ENCODE results near the gene UBE2V1. TPM values are rescaled to one million over a fixed set of nuclear protein-coding genes. Genes with fewer than 3 reads are reported as not detected.

UBE2V1 gene
- total RNA-seq, 2 experiments from 2014 or later: 124 to 137 TPM

DNA sequence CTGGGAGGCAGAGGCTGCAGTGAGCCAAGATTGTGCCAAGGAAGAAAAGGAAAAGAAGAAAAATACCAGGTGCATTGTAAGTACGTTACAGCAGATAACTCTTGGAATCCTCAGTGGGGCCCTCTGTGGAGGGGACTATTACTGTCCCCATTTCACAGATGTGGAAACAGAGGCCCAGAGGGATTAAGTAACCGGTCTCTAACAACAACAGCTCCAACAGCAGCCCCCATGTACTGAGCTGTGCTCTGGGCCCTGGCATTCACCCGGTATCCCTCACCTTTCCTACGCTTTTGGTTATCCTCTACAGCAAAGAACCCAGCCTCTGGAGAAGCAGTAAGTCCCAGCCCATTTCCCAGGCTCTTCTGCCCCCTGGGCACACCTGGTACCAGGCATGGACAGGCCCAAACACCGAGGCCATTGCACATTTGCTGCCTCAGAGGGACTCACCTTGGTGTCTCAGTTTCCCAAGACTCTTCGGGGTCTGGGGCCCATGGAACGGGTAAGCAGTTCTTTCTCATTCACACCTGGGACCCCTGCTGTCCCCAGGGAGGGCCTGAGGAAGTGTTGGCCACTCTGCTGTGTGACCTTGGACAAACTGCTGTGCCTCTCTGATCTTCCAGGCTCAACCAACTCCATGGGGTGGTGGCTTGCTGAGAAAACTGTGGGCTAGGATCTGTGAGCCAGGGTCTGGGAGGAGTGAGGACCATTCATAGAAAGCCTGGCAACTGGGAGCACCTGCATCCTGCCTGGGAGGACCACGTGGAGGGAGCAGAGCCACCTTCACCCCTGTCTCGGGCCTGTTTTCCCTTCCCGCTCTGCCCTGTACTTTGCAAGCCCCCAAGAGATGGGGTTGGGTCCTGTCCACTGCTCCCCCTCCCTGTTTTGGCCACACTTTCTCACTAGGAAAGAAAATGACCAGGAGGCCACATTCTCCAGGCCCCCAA lies 70.3 kb downstream of the UBE2V1 start:
- Mint-ChIP-seq H3K36me3 (ENCODE audit: low read depth) (no peaks in the 10 kb centered on the region), H3K27me3 (ENCODE audit: low read depth) (peaks cover 5% of the 10 kb centered on the region), H3K4me1 (ENCODE audit: low read depth) (no peaks in the 10 kb centered on the region), H3K4me3 (no peak overlapping the region), H3K9me3 (peaks cover 2% of the 10 kb centered on the region), H3K27ac (no peak overlapping the region)
- no peak for DNase-seq
- intact Hi-C loops (cut with micrococcal nuclease): no loop called here
- CTCF ChIA-PET: interaction anchor here (0.6 kb wide), 1 partner anchor 546 kb away, joined by 4 read pairs; no protein-coding TSS in a partner anchor

DNA sequence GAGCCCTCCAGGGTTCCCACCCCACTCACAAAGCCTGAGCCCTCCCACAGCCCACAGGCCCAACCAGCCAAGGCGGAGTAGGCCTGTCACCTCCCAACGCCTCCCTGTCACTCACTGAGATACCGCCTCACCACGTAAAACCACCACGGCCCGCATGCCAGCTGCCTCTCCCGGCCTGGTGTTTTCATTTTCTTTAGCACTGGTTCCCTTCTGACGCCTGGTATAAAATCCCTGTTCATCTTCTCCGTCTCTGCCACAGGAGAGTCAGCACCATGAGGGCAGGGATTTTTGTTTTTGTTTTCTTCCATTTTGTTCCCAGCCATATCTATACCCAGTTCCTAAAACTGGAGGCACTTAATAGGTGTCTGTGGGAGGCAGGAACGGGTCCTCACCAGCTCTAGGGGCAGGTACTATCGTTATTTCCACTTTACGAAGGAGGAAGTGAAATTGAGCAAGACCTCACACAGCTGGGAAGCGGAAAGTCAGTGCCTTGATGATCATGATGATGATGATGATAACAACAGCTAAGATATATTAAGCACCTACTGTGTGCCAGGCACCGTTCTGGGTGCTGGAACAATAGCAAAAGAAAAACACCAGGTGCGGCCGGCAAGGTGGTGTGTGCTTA lies 71.6 kb downstream of the UBE2V1 start:
- intact Hi-C loops (cut with micrococcal nuclease): no loop called here
- H3K4me3 Mint-ChIP-seq: no peak overlapping the region
- H3K4me1 Mint-ChIP-seq (ENCODE audit: low read depth): no peaks in the 10 kb centered on the region
- H3K9me3 Mint-ChIP-seq: peaks cover 2% of the 10 kb centered on the region
- CTCF ChIA-PET: interaction anchor here (0.6 to 1.0 kb wide), 3 partner anchors 19 to 62 kb away, joined by 3 to 4 read pairs (median 4); no protein-coding TSS in a partner anchor
- H3K36me3 Mint-ChIP-seq (ENCODE audit: low read depth): no peaks in the 10 kb centered on the region
- peaks cover 3% of the 10 kb centered on the region for H3K27me3 Mint-ChIP-seq (ENCODE audit: low read depth)
- no peak for DNase-seq
- H3K27ac Mint-ChIP-seq: no peak overlapping the region

DNA sequence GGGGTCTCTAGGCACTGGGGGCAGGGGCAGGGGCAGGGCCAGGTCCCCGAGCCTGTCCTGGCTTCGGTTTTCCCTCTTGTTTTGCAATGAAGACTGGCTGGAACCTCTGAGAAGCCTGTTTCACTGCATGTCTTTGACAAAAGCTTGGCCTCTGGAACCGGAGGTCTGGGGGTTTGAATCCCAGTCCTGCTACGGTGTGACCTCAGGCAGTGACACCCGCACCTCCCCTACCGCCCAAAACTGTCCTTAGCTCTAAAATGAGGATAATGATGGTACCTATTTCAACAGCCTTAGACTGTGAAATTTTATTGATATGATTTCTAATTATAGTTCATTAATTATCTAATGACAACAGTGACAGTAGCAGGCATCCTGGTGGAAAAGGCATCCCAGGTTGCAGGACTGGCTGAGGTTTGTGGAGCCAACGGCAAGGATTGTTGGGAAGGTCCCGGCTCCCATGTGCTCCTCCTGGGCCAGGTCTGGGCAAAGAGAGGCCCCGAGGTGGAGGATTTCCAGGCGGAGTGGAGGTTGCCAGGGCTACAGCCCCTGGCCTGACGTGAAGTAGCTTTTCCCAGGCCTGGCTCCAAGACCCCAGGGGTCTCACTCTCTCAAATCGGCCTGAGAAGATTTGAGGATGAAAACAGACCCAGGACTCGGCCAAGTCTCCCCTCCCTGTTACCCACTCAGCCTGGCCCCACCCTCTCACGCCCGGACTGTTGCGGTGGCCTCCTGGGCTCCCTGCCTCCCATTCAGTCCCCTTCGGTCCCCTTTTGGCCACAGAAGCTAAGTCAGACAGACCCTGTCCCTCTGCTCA lies 72.3 kb downstream of the UBE2V1 start:
- intact Hi-C loops (cut with micrococcal nuclease): no loop called here
- Mint-ChIP-seq H3K4me1 (ENCODE audit: low read depth) (no peaks in the 10 kb centered on the region), H3K27me3 (ENCODE audit: low read depth) (peaks cover under 1% of the 10 kb centered on the region), H3K27ac (no peak overlapping the region), H3K9me3 (peaks cover under 1% of the 10 kb centered on the region), H3K36me3 (ENCODE audit: low read depth) (no peaks in the 10 kb centered on the region), H3K4me3 (no peak overlapping the region)
- no peak for DNase-seq
- CTCF ChIA-PET: interaction anchor here (1.0 kb wide), 1 partner anchor 62 kb away, joined by 3 read pairs; no protein-coding TSS in a partner anchor

DNA sequence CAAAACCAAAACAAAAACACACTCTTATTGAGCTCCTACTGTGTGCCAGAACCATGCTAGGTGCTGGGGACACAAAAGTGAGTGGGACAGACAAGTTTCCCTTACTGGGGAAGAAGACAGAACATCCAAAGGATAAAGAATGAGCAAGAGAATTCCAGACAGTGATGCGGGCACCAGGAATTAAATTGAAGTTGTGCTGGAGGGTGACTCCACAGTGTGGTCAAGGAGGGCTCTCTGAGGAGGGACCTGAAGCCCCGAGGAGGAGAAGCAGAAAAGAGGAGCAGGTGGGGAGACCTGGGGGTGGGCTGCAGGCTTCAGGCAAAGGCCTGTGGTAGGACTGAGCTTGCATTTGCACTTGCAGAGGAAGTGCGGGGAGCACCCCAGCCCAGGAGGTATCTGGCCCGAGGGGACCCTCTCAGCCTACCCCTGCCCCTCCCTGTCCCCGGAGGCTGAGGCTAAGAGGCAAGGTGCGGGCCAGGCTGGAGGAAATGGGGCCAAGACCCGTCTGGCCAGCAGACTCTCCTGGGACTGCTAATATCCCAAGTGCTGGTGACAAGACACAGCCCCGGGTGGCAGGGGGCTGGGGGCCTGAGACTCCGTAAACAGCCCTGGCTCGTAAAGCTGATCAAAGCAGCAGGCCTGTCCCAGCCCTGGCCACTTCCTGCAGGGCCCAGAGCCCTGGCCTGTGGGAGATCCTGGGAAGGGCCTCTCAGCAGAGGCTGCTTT lies 73.1 kb downstream of the UBE2V1 start:
- H3K27ac Mint-ChIP-seq: no peak overlapping the region
- H3K36me3 Mint-ChIP-seq (ENCODE audit: low read depth): no peaks in the 10 kb centered on the region
- CTCF ChIA-PET: no interaction called here
- H3K4me1 Mint-ChIP-seq (ENCODE audit: low read depth): no peaks in the 10 kb centered on the region
- H3K27me3 Mint-ChIP-seq (ENCODE audit: low read depth): no peaks in the 10 kb centered on the region
- intact Hi-C loops (cut with micrococcal nuclease): no loop called here
- no peak for DNase-seq
- H3K9me3 Mint-ChIP-seq: no peaks in the 10 kb centered on the region
- no peak overlapping the region for H3K4me3 Mint-ChIP-seq

GRCh38 chr20:50038574-50038991 lies 74.4 kb downstream of the UBE2V1 start:
- no peak overlapping the region for H3K27ac Mint-ChIP-seq
- H3K4me1 Mint-ChIP-seq (ENCODE audit: low read depth): no peaks in the 10 kb centered on the region
- H3K36me3 Mint-ChIP-seq (ENCODE audit: low read depth): no peaks in the 10 kb centered on the region
- intact Hi-C loops (cut with micrococcal nuclease): no loop called here
- DNase-seq: no peak
- CTCF ChIA-PET: no interaction called here
- H3K4me3 Mint-ChIP-seq: no peak overlapping the region
- H3K9me3 Mint-ChIP-seq: no peaks in the 10 kb centered on the region
- no peaks in the 10 kb centered on the region for H3K27me3 Mint-ChIP-seq (ENCODE audit: low read depth)

DNA sequence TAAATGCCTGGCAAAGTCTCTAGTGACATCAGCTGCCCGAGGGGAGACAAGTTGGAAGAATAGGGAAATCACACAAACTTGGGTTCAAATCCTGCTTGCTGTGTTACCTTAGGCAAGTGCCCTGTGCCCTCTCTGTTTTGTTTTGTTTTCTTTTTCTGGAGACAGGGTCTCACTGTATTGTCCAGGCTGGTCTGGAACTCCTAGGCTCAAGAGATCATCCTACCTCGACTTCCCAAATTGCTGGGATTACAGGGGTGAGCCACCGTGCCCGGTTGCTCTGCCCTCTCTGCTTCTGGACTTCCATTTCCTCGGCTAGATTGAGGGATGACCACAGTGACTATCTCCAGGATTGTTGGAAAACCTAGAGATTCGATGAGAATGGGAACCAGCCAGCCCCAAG lies 74.8 kb downstream of the UBE2V1 start:
- DNase-seq: no peak
- H3K27ac Mint-ChIP-seq: no peak overlapping the region
- no peaks in the 10 kb centered on the region for H3K4me1 Mint-ChIP-seq (ENCODE audit: low read depth)
- no peaks in the 10 kb centered on the region for H3K9me3 Mint-ChIP-seq
- CTCF ChIA-PET: interaction anchor here (1.1 to 1.2 kb wide), 2 partner anchors 33 to 59 kb away, joined by 3 to 6 read pairs; no protein-coding TSS in a partner anchor
- intact Hi-C loops (cut with micrococcal nuclease): no loop called here
- no peak overlapping the region for H3K4me3 Mint-ChIP-seq
- H3K36me3 Mint-ChIP-seq (ENCODE audit: low read depth): no peaks in the 10 kb centered on the region
- no peaks in the 10 kb centered on the region for H3K27me3 Mint-ChIP-seq (ENCODE audit: low read depth)

DNA sequence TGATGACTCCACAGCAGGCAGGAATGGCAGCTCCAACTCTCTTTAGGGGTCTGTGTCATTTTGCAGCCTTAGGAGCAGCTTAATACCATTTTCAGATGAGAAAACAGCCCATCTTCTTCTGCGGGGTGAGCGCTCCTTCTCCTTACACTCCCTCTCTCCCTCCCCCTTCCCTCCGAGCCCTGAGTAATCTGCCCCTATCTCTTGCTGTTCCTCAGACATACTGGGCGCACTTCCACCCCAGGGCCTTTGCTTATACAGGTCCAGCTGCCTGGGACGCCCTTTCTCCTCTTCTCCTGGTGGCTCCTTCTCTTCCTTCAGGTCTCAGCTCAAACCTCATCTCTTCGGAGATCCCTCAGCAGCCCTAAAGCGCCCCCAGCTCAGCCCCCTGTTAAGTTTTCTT lies 75.4 kb downstream of the UBE2V1 start:
- Mint-ChIP-seq H3K27me3 (ENCODE audit: low read depth) (no peaks in the 10 kb centered on the region), H3K9me3 (no peaks in the 10 kb centered on the region), H3K4me3 (no peak overlapping the region), H3K4me1 (ENCODE audit: low read depth) (no peaks in the 10 kb centered on the region), H3K36me3 (ENCODE audit: low read depth) (no peaks in the 10 kb centered on the region), H3K27ac (no peak overlapping the region)
- no peak for DNase-seq
- intact Hi-C loops (cut with micrococcal nuclease): no loop called here
- CTCF ChIA-PET: interaction anchor here (1.1 to 1.2 kb wide), 2 partner anchors 33 to 58 kb away, joined by 3 to 6 read pairs; no protein-coding TSS in a partner anchor

- no peak overlapping the region for H3K4me3 Mint-ChIP-seq
- CTCF ChIA-PET: interaction anchor here (0.6 to 1.2 kb wide), 4 partner anchors 34 to 425 kb away, joined by 3 to 6 read pairs (median 3); no protein-coding TSS in a partner anchor
Measured at GRCh38 chr20:50037123-50037522, 75.8 kb downstream of the UBE2V1 start.

GRCh38 chr20:50036703-50037102 lies 76.2 kb downstream of the UBE2V1 start:
- H3K4me3 Mint-ChIP-seq: no peak overlapping the region
- CTCF ChIA-PET: interaction anchor here (0.6 to 2.3 kb wide), 3 partner anchors 34 to 425 kb away, joined by 3 to 7 read pairs (median 3); no protein-coding TSS in a partner anchor
- H3K9me3 Mint-ChIP-seq: no peaks in the 10 kb centered on the region
- H3K27me3 Mint-ChIP-seq (ENCODE audit: low read depth): no peaks in the 10 kb centered on the region
- intact Hi-C loops (cut with micrococcal nuclease): no loop called here
- H3K4me1 Mint-ChIP-seq (ENCODE audit: low read depth): no peaks in the 10 kb centered on the region
- no peak for DNase-seq
- no peak overlapping the region for H3K27ac Mint-ChIP-seq
- H3K36me3 Mint-ChIP-seq (ENCODE audit: low read depth): no peaks in the 10 kb centered on the region

More at GRCh38 chr20:50037123-50037522, 75.8 kb downstream of the UBE2V1 start:
- Mint-ChIP-seq H3K4me1 (ENCODE audit: low read depth) (no peaks in the 10 kb centered on the region), H3K27ac (no peak overlapping the region), H3K36me3 (ENCODE audit: low read depth) (no peaks in the 10 kb centered on the region), H3K27me3 (ENCODE audit: low read depth) (no peaks in the 10 kb centered on the region), H3K9me3 (no peaks in the 10 kb centered on the region)
- DNase-seq: no peak
- intact Hi-C loops (cut with micrococcal nuclease): no loop called here

- H3K4me1 Mint-ChIP-seq (ENCODE audit: low read depth): no peaks in the 10 kb centered on the region
- no peaks in the 10 kb centered on the region for H3K9me3 Mint-ChIP-seq
- H3K36me3 Mint-ChIP-seq (ENCODE audit: low read depth): no peaks in the 10 kb centered on the region
- no peak overlapping the region for H3K4me3 Mint-ChIP-seq
- no peaks in the 10 kb centered on the region for H3K27me3 Mint-ChIP-seq (ENCODE audit: low read depth)
- H3K27ac Mint-ChIP-seq: no peak overlapping the region
- intact Hi-C loops (cut with micrococcal nuclease): no loop called here
- CTCF ChIA-PET: interaction anchor here (0.7 to 2.3 kb wide), 2 partner anchors 36 to 199 kb away, joined by 3 to 7 read pairs; no protein-coding TSS in a partner anchor
- no peak for DNase-seq
Measured at GRCh38 chr20:50034567-50035180, 78.3 kb downstream of the UBE2V1 start.

- Mint-ChIP-seq H3K4me1 (ENCODE audit: low read depth) (no peaks in the 10 kb centered on the region), H3K27me3 (ENCODE audit: low read depth) (no peaks in the 10 kb centered on the region), H3K36me3 (ENCODE audit: low read depth) (no peaks in the 10 kb centered on the region), H3K4me3 (no peak overlapping the region), H3K27ac (no peak overlapping the region), H3K9me3 (no peaks in the 10 kb centered on the region)
- CTCF ChIA-PET: no interaction called here
- intact Hi-C loops (cut with micrococcal nuclease): no loop called here
- DNase-seq: no peak
Measured at GRCh38 chr20:50032955-50033666, 79.8 kb downstream of the UBE2V1 start.

All from activated naive CD4-positive, alpha-beta T cell treated with anti-CD3 and anti-CD28 coated beads for 36 hours (primary cell).